Skin of body (tissue), 2 donors: ENCODE data around the gene COL4A1. TPM values are rescaled to one million over a fixed set of nuclear protein-coding genes. Genes with fewer than 3 reads are reported as not detected.
A peak's percentile ranks its signal among the peaks of the same experiment; 100 is the strongest.

Experiments
- DNase-seq: peaks from one replicate; lab custom pipeline; 2025; lab: John Stamatoyannopoulos, UW
- total RNA-seq: library from RNA; depleted of rRNA; stranded (reverse); fragments of >200 nt; gene quantifications from one replicate; pipeline ENCODE4 v1.2.3, GENCODE V29; 2014

Gene COL4A1
- total RNA-seq, 1 donor from 2014 or later, result 740 TPM

- no peak for DNase-seq
These were observed 12.8 kb downstream of the COL4A1 start for GRCh38 chr13:110294146-110294545.

GRCh38 chr13:110293649-110294048 is 13.3 kb downstream of the COL4A1 start:
- no peak for DNase-seq

- DNase-seq, result no peak
These were observed 13.9 kb downstream of the COL4A1 start for GRCh38 chr13:110293037-110293436.

GRCh38 chr13:110291286-110291685 is 15.7 kb downstream of the COL4A1 start:
- no peak for DNase-seq

- no peak for DNase-seq
These were observed 16.1 kb downstream of the COL4A1 start for GRCh38 chr13:110290826-110291225.

- DNase-seq, result no peak
These were observed 16.8 kb downstream of the COL4A1 start for GRCh38 chr13:110290153-110290552.

- no peak for DNase-seq
These were observed 17.3 kb downstream of the COL4A1 start for GRCh38 chr13:110289661-110290060.

GRCh38 chr13:110289174-110289573 is 17.8 kb downstream of the COL4A1 start:
- no peak for DNase-seq

GRCh38 chr13:110286833-110287819 is 19.8 kb downstream of the COL4A1 start:
- no peak for DNase-seq

- DNase-seq, result no peak
These were observed 20.7 kb downstream of the COL4A1 start for GRCh38 chr13:110285991-110286832.

GRCh38 chr13:110284779-110285484 is 22.0 kb downstream of the COL4A1 start:
- no peak for DNase-seq

GRCh38 chr13:110283736-110284517 is 23.0 kb downstream of the COL4A1 start:
- peak; percentile 85 for DNase-seq

- DNase-seq, result no peak
These were observed 24.6 kb downstream of the COL4A1 start for GRCh38 chr13:110282316-110282841.

- DNase-seq, result no peak
These were observed 25.2 kb downstream of the COL4A1 start for GRCh38 chr13:110281736-110282135.

GRCh38 chr13:110280985-110281688 is 25.8 kb downstream of the COL4A1 start:
- DNase-seq, result no peak

- no peak for DNase-seq
These were observed 26.6 kb downstream of the COL4A1 start for GRCh38 chr13:110280231-110280813.

GRCh38 chr13:110279684-110280083 is 27.3 kb downstream of the COL4A1 start:
- DNase-seq, result no peak

GRCh38 chr13:110278859-110279258 is 28.1 kb downstream of the COL4A1 start:
- DNase-seq, result no peak

GRCh38 chr13:110277357-110277975 is 29.5 kb downstream of the COL4A1 start:
- DNase-seq, result no peak
